ENCODE data around the gene SGCG.

The SGCG gene

DNA sequence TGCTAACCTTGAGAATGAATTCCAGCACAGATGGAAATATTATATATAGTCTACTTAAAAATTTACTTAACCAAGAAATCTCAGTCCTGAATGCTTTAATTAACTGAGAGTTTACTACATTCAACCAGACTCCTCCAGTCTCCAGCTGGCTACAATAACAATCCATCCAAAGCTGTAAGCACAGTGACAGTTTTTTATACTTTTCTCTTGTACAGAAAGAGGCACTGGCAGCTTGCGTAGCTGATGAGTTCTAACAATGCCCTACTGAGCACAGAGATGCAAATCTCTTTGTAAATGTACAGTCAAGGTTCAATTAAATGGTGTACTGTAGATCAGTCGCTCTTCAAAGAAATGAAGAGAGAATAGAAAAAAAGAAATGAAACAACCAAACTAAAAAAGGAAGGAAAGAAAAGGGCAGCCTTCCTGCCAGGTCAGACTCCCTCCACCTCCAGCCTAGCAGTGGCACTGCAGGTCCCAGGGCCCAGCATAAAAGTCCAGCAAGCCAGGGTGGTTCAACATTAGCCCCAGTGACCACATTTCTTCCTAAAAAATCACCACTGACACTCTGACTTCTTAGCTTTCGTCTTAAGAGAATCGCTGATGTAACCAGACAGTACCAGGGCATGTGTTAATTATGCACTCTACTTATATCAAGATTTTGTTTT is 164.3 kb downstream of the SGCG start:
- DNase-seq, result no peak

DNA sequence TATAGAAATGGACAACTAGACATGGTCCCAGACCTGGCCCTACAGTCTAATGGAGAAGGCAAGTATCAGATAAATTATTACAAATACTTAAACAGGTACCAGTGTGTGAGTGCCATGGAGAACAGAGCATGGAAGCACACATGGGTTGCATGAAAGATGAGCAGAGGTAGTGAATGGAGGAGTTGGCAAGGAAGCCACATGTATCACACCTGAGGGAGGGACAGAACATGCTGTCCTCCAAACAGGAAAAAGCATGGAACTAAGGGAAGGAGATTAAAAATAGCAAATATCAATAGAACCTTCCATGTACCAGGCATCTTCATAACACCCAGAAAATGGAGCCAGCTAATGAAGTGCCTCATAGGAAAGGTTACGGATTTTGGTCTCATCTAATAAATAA is 166.8 kb downstream of the SGCG start:
- no peak for DNase-seq

DNA sequence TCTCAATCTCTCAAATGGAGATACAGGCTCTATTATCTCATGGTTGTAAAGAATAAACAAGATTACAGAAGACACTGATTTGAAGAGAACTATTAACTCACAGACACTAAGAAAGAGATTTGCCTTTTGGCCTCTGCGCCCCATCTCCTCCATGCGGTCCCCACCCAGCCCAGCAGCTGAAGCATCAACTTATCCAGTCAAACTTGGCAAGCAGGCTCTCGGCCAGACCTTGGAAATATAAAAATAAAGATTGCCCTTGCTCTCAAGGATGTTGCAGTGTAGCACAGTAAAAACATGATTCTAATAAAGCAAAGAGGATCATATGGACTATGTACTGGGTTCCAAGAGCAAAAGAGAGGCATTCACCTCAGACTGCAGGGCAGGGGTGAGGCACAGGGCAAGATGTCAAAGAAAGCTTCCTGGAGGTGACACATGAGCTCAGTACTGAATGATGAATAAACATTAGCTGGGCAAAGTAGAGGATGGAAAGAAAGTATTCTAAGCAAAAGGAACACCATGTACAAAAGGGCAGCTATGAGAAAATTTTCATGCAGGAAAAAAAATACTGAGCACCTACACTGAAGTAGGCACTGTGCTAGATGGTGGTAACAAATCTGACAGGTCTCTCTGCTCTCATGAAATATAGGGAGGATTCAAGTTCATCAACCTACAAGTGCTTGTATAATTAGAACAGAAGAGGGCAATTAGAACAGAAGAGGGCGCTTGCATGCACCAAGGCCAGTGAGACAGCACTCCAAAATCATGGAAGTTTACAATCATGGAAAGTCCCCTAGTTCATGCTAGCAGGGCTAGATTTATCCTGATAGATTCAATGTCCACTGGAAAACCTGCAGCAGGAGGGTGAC is 167.7 kb downstream of the SGCG start:
- no peak for DNase-seq

DNA sequence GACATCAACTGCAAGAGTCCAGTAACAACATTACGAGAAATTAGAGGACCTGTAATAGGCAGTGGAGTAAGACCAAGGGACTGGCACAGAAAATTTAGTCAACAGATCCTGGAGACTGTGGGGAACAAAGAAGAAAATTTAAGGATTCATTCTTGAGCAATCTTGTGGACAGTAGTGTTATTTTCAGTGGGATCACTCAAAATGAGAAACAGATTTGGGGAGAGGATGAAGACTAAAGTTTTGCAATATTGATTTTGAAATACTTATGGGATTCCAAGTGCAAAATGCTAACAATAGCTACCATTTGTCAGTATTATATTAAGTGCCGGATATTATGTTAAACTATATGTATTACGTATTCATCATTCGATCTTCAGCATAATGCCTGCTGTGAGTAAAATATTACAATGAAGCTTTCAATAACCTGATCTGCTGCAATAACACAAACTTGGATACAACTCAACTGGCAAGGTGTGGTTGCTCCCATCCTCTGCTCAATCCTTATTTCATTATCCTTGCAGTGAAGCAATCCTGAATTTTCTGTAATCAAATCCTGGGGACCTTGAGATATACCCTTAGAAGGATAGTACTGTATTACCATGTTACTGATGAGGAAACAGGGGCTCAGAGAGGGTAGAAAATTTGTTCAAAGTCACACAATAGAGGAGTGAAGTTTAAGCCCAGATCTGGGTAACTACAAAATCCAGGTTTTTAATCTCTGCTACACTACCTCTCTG is 168.6 kb downstream of the SGCG start:
- DNase-seq, result no peak

DNA sequence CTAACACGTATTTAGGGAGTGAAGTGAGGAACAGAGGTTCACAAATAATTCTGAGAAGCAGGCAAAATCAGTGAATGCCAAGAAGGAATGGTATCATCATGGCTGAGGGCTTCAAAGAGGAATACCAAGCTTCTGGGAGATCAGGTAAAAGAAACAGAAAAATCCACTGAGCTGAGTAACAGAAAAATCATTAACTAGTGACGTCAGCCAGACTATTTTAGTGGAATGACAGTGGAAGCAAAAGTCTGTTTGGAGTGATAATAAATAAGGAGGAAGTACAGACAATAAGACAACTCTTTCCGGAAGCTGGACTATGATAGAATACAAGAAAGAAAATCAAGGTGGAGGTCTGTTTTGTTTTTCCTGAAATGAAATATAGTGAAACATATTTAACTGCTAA is 169.2 kb downstream of the SGCG start:
- no peak for DNase-seq

DNA sequence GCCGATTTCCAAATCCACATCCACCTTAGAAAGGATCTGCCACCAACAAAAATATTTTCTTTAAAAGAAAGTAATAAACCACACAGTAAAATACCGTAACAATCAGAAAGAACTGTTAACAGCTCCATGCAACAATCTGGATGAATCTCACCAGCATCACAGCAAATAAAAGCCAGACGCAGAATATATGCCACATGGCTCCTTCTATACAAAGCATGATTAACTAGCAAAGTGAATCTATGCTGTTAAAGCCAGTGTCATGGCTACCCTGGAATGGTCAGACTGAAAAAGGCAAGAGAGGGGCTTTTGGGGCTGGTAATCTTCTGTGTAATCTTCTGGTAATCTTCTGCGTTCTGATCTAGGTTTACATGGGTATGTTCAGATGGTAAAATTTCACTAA is 171.4 kb downstream of the SGCG start:
- no peak for DNase-seq

DNA sequence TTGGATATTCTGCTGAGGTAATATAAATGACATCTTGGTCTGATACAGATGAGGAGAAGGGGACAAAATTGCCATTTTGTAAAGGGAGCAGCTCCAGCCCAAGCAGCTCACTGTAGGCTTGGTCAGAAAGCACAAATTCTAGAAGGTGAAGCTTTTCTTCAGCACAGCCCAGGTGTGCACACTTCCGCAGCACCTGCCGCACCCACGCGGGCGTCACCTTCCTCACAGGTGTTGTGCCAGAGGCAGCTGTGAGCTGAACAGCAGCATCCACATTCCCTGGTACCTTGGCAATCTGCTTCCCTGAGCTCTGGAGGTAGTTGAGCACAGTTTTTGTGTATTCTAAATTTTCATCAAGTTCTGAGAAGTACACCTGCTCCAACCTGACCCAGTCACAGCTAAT is 173.7 kb downstream of the SGCG start:
- no peak for DNase-seq

DNA sequence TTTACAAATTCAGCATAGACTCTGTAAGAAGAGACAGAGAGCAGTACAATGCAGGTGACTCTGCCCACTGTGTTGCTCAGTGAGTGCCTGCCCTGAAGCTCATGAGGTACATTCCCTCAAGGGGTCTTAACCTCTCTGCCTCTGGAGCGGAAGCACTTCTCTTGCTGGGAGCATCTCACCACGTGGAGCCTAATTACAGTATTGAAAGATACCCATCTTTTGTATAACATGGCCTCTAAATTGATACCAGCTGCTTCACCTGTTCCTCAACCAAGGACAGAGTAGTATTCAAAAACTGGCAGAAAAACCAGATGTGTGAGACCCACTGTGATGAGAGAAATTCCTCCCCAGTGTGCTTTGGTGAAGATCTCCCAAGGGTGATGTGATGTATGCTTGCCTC is 175.6 kb downstream of the SGCG start:
- DNase-seq, result no peak

DNA sequence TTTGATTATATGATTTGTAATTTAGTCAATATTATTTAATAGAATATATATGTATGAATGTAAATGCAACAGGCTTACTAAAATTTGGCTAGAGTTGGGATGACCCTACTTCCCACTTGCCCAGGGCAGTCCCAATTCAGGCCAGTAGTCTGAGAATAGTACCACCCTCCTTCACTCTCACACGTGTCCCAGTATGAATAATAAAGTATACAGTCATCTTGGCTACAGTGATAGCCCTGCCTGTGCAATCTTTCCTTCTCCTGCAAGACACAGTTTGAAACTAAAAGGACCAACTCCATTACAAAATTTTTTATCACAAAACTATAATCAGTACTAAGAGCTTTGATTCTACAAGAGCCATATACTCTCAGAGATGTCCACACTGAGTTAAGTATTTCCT is 176.6 kb downstream of the SGCG start:
- DNase-seq, result no peak

DNA sequence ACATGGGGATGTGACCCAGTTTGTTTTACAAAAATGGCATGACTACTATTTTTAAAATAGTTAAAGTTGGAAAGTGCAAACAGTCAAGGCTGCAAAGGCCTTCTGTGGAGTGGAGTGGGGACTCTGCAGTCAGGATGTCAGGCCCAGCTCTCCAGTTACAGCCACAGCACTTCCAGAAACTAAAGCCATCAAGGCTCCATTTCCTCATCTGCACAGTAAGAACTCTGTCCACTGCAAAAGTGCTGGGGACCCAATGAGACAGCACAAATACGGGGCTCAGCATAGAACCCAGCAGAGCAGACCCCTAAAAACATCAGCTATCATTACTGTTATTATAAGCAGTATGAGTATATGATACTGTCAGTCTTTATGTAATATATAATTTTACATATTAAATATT is 179.1 kb downstream of the SGCG start:
- no peak for DNase-seq

DNA sequence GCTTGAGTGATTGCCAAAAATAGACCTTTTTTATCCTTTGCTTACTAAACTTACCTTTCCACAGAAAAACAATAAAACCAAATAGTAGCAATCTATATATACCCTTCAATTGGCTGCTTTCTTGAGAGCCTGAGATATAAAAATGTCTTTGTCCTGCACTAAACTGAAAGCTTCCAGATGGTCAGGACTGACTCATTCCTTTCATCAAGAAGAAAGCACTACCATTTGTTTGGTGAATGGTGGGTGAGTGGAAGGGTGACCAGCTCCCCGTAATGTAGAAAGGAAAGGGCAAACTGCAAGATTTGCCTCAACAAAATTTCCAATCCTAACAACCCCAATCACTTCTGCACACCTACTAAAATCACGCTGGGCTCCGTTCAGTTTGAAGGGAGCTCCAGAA is 184.9 kb downstream of the SGCG start:
- no peak for DNase-seq

DNA sequence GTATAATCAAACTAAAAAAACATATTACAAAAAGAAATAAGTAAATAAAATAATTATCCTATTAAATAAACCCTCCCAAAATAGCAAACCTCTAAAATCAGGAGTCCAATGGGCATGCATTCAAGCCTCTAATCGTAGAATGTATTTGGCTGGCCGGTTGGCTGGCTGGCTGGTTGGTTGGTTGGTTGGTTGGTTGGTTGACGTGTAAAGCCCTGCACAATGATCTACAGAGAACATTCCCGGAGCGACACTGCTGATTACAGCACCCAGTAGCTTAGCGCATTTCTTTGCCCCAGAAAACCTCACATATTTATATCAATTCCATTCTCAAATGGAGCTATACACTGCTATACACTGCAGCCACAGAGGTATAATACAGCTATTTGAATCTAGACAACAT is 187.1 kb downstream of the SGCG start:
- DNase-seq, result no peak

DNA sequence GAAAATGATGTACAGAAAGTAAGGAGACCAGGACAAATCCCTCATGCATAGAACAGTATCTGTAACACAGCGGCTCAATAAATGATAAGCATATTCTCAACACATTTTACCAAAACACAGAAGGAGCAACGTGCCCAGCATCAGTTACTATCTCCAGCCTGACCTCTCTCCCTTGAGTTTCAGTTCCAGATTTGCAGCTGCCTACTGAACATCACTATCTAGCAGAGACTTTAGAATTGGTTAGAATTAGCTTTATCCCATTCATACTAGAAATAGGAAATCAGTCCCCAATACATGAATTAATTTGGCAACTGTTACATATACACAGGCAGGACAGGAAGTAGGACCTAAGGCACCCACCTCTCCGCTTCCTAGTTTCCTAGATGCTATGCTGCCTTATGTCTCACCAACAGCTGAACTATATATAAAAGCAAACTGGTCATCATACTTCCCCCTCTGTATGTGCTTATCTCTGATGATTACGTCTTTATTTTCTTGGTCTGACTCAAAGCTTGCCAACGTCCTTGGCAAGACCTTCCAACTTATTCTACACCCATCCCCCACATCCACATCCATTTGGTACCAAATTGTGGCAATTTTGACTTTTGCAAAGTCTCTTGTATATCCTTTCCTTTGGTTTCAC is 191.6 kb downstream of the SGCG start:
- no peak for DNase-seq
